GM04504 (cell line): ENCODE data around the gene LGALS3.

ENCODE experiments used
- DNase-seq: peaks from one replicate; pipeline ENCODE4 v3.0.0-alpha.2; 2012; ENCODE audit warnings: low read depth

LGALS3 gene

GRCh38 chr14:55115460-55115859 is 13.6 kb upstream of the LGALS3 start:
- DNase-seq, result no peak

GRCh38 chr14:55115861-55116245 is 13.2 kb upstream of the LGALS3 start:
- no peak for DNase-seq

GRCh38 chr14:55116246-55117030 is 12.6 kb upstream of the LGALS3 start:
- DNase-seq, result no peak

- DNase-seq, result no peak
These were observed 11.1 kb upstream of the LGALS3 start for GRCh38 chr14:55117803-55118441.

GRCh38 chr14:55118761-55119160 is 10.3 kb upstream of the LGALS3 start:
- DNase-seq, result no peak

- no peak for DNase-seq
These were observed 8.2 kb upstream of the LGALS3 start for GRCh38 chr14:55120571-55121495.

GRCh38 chr14:55121628-55122439 is 7.2 kb upstream of the LGALS3 start:
- DNase-seq, result no peak

GRCh38 chr14:55122440-55122986 is 6.5 kb upstream of the LGALS3 start:
- DNase-seq, result no peak

- DNase-seq, result no peak
These were observed 6.0 kb upstream of the LGALS3 start for GRCh38 chr14:55123101-55123500.

- no peak for DNase-seq
These were observed 5.0 kb upstream of the LGALS3 start for GRCh38 chr14:55123852-55124639.

GRCh38 chr14:55124774-55125386 is 4.2 kb upstream of the LGALS3 start:
- DNase-seq, result no peak

- DNase-seq, result no peak
These were observed 3.6 kb upstream of the LGALS3 start for GRCh38 chr14:55125403-55125802.

GRCh38 chr14:55126034-55126433 is 3.0 kb upstream of the LGALS3 start:
- no peak for DNase-seq

GRCh38 chr14:55126932-55127459 is 2.1 kb upstream of the LGALS3 start:
- no peak for DNase-seq

GRCh38 chr14:55127460-55127951 is 1.5 kb upstream of the LGALS3 start:
- DNase-seq, result no peak

- DNase-seq, result no peak
These were observed 516 bp upstream of the LGALS3 start for GRCh38 chr14:55128386-55129085.

- DNase-seq, result peak; percentile 45
These were observed 560 bp downstream of the LGALS3 start for GRCh38 chr14:55129428-55130195.

- peak; percentile 32 for DNase-seq
These were observed 1.1 kb downstream of the LGALS3 start for GRCh38 chr14:55130196-55130550.
